ENCODE data around the gene SEC14L5.

SEC14L5 gene

GRCh38 chr16:4976079-4976478, 17.9 kb downstream of the SEC14L5 start:
- Histone ChIP-seq H3K4me2 (no peak overlapping the region), H3K36me3 (ENCODE audit: insufficient read depth) (no peaks in the 10 kb centered on the region), H3K27ac (no peak overlapping the region), H4K20me1 (ENCODE audit: insufficient read depth) (no peaks in the 10 kb centered on the region), H3K4me3 (IDR thresholded peaks at IDR 0.05; ENCODE audit: insufficient read depth, low read depth, low read length) (no peak overlapping the region), H3K9ac (no peak overlapping the region), H2AFZ (ENCODE audit: low read depth) (no peak overlapping the region), H3K27me3 (ENCODE audit: insufficient read depth, low read depth) (peaks cover 9% of the 10 kb centered on the region), H3K4me1 (ENCODE audit: low read depth, poor library complexity, severe bottlenecking) (no peaks in the 10 kb centered on the region), H3K79me2 (ENCODE audit: insufficient read depth, low read depth) (no peaks in the 10 kb centered on the region)
- TF ChIP-seq CTCF (conservative IDR thresholded peaks at IDR 0.05; ENCODE audit: low read depth, low read length) = no peak

- H3K27ac ChIP-seq = no peak overlapping the region
- no peak overlapping the region for H3K4me3 ChIP-seq (IDR thresholded peaks at IDR 0.05; ENCODE audit: insufficient read depth, low read depth, low read length)
- H3K79me2 ChIP-seq (ENCODE audit: insufficient read depth, low read depth) = no peaks in the 10 kb centered on the region
- no peak overlapping the region for H3K9ac ChIP-seq
- no peak for TF ChIP-seq CTCF (conservative IDR thresholded peaks at IDR 0.05; ENCODE audit: low read depth, low read length)
- no peaks in the 10 kb centered on the region for H3K4me1 ChIP-seq (ENCODE audit: low read depth, poor library complexity, severe bottlenecking)
- H3K27me3 ChIP-seq (ENCODE audit: insufficient read depth, low read depth) = peaks cover 9% of the 10 kb centered on the region
- no peak overlapping the region for H2AFZ ChIP-seq (ENCODE audit: low read depth)
- H3K36me3 ChIP-seq (ENCODE audit: insufficient read depth) = no peaks in the 10 kb centered on the region
- no peak overlapping the region for H3K4me2 ChIP-seq
- H4K20me1 ChIP-seq (ENCODE audit: insufficient read depth) = no peaks in the 10 kb centered on the region
Measured at GRCh38 chr16:4976611-4977145, 18.5 kb downstream of the SEC14L5 start.

- no peak overlapping the region for H3K4me3 ChIP-seq (IDR thresholded peaks at IDR 0.05; ENCODE audit: insufficient read depth, low read depth, low read length)
- peaks cover 11% of the 10 kb centered on the region for H3K27me3 ChIP-seq (ENCODE audit: insufficient read depth, low read depth)
- no peak overlapping the region for H2AFZ ChIP-seq (ENCODE audit: low read depth)
- no peak overlapping the region for H3K27ac ChIP-seq
- H4K20me1 ChIP-seq (ENCODE audit: insufficient read depth) = no peaks in the 10 kb centered on the region
- no peaks in the 10 kb centered on the region for H3K4me1 ChIP-seq (ENCODE audit: low read depth, poor library complexity, severe bottlenecking)
- TF ChIP-seq CTCF (conservative IDR thresholded peaks at IDR 0.05; ENCODE audit: low read depth, low read length) = no peak
- H3K79me2 ChIP-seq (ENCODE audit: insufficient read depth, low read depth) = no peaks in the 10 kb centered on the region
- no peak overlapping the region for H3K9ac ChIP-seq
- no peak overlapping the region for H3K4me2 ChIP-seq
- no peaks in the 10 kb centered on the region for H3K36me3 ChIP-seq (ENCODE audit: insufficient read depth)
Measured at GRCh38 chr16:4979164-4979563, 21.0 kb downstream of the SEC14L5 start.

- Histone ChIP-seq H3K36me3 (ENCODE audit: insufficient read depth) (no peaks in the 10 kb centered on the region), H3K9ac (no peak overlapping the region), H3K4me1 (ENCODE audit: low read depth, poor library complexity, severe bottlenecking) (no peaks in the 10 kb centered on the region), H2AFZ (ENCODE audit: low read depth) (no peak overlapping the region), H3K27ac (no peak overlapping the region), H4K20me1 (ENCODE audit: insufficient read depth) (no peaks in the 10 kb centered on the region), H3K4me3 (IDR thresholded peaks at IDR 0.05; ENCODE audit: insufficient read depth, low read depth, low read length) (no peak overlapping the region), H3K79me2 (ENCODE audit: insufficient read depth, low read depth) (no peaks in the 10 kb centered on the region), H3K4me2 (no peak overlapping the region), H3K27me3 (ENCODE audit: insufficient read depth, low read depth) (peaks cover 11% of the 10 kb centered on the region)
- TF ChIP-seq CTCF (conservative IDR thresholded peaks at IDR 0.05; ENCODE audit: low read depth, low read length) = no peak
Measured at GRCh38 chr16:4979736-4980660, 21.9 kb downstream of the SEC14L5 start.

Data from KMS-11 (cell line).